SIG-M5 (cell line): Measurements from ENCODE around the gene ISLR.

Experiments
- DNase-seq: peaks from one replicate; lab custom pipeline; 2025; lab: John Stamatoyannopoulos, UW

The ISLR gene

GRCh38 chr15:74213858-74214284 is 40.4 kb downstream of the ISLR start:
- DNase-seq: no peak

GRCh38 chr15:74214324-74215021 is 41.0 kb downstream of the ISLR start:
- DNase-seq: no peak

- no peak for DNase-seq
These were observed 42.4 kb downstream of the ISLR start for GRCh38 chr15:74215958-74216357.

GRCh38 chr15:74216949-74217348 is 43.4 kb downstream of the ISLR start:
- DNase-seq: no peak

GRCh38 chr15:74217907-74218885 is 44.7 kb downstream of the ISLR start:
- DNase-seq: no peak

GRCh38 chr15:74220475-74221248 is 47.2 kb downstream of the ISLR start:
- DNase-seq: no peak

GRCh38 chr15:74221399-74222239 is 48.1 kb downstream of the ISLR start:
- no peak for DNase-seq

GRCh38 chr15:74222240-74223119 is 49.0 kb downstream of the ISLR start:
- DNase-seq: no peak

- no peak for DNase-seq
These were observed 52.4 kb downstream of the ISLR start for GRCh38 chr15:74225928-74226327.
